C4-2B (cell line): ENCODE results near the gene PLXDC2.

Experiments used
- H3K27ac ChIP-seq: fragments of 450-650 bp; 2 replicates; pipeline ENCODE4 v1.5.1; 2017
- ZFX ChIP-seq: fragments of 450-650 bp; IDR thresholded peaks from 2 replicates; pipeline ENCODE4 v1.6.1; 2017
- TF ChIP-seq, protein P1 (sequence below): fragments of 450-650 bp; conservative IDR thresholded peaks from 2 replicates; pipeline ENCODE4 v1.5.1; 2017; ENCODE audit warnings: mild to moderate bottlenecking

Gene PLXDC2

DNA sequence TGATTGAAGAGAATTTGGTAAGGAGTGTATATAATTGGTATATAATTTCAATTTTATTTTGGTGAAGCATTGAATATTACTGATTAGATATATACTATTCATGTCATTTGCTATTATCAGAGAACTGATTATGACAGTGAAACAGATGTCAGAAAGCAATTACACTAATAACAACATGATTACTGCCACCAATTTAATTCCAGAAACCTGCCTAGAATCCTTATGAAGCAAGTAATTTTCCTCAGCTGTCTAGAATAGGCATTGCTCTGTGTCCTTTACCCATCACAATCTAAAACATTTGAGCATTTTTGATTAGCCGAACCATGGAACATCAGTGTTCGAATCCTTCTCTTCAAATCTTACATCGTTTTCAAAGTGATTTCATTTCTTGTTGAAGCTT is 24.5 kb downstream of the PLXDC2 start:
- no peak overlapping the region for H3K27ac ChIP-seq
- no peak for TF ChIP-seq ZFX
- TF ChIP-seq, protein P1, sequence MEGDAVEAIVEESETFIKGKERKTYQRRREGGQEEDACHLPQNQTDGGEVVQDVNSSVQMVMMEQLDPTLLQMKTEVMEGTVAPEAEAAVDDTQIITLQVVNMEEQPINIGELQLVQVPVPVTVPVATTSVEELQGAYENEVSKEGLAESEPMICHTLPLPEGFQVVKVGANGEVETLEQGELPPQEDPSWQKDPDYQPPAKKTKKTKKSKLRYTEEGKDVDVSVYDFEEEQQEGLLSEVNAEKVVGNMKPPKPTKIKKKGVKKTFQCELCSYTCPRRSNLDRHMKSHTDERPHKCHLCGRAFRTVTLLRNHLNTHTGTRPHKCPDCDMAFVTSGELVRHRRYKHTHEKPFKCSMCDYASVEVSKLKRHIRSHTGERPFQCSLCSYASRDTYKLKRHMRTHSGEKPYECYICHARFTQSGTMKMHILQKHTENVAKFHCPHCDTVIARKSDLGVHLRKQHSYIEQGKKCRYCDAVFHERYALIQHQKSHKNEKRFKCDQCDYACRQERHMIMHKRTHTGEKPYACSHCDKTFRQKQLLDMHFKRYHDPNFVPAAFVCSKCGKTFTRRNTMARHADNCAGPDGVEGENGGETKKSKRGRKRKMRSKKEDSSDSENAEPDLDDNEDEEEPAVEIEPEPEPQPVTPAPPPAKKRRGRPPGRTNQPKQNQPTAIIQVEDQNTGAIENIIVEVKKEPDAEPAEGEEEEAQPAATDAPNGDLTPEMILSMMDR, result no peak

DNA sequence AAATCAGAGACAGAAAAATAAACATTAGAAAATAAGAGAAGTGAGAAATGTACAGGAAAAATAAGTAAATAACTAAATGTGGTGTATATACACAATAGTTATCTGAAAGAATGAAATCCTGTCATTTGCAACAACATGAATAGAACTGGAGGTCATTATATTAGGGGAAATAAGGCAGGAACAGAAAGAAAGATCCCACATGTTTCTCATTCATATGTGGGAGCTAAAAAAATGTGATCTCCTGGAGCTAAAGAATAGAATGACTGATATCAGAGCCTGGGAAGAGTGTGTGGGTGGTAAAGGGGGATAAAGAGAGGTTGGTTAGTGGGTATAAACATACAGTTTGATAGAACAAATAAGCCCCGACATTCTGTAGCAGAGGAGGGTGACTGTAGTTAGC is 27.3 kb downstream of the PLXDC2 start:
- no peak for TF ChIP-seq ZFX
- TF ChIP-seq, protein P1, result no peak
- no peak overlapping the region for H3K27ac ChIP-seq

GRCh38 chr10:19845503-19846368 is 29.5 kb downstream of the PLXDC2 start:
- TF ChIP-seq, protein P1, result no peak
- no peak for TF ChIP-seq ZFX
- H3K27ac ChIP-seq, result no peak overlapping the region

DNA sequence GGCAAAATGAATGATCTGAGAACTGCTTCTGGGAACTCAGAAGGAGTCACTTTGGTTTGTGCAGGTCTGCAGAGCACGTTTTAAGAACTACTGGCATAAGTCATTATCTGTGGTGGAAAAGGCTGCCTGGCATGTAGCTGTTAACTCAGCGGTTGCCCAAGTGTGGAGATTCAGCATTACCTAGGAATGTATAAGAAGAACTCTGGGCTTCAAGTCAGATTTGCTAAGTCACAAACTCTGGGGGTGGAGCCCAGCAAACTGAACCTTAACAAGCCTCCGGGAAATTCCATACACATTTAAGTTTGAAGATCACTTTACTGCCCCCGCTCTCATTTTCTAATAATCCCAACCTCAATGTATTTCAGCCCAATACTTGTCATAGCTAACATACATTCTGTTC is 31.1 kb downstream of the PLXDC2 start:
- TF ChIP-seq, protein P1, result no peak
- no peak for TF ChIP-seq ZFX
- H3K27ac ChIP-seq, result no peak overlapping the region

GRCh38 chr10:19848226-19848985 is 32.2 kb downstream of the PLXDC2 start:
- no peak for TF ChIP-seq ZFX
- TF ChIP-seq, protein P1, result no peak
- no peak overlapping the region for H3K27ac ChIP-seq

GRCh38 chr10:19853831-19854230 is 37.6 kb downstream of the PLXDC2 start:
- no peak overlapping the region for H3K27ac ChIP-seq
- TF ChIP-seq ZFX, result no peak
- TF ChIP-seq, protein P1, result no peak

- TF ChIP-seq, protein P1, result no peak
- no peak for TF ChIP-seq ZFX
- H3K27ac ChIP-seq, result no peak overlapping the region
Measured at GRCh38 chr10:19857876-19858275, 41.6 kb downstream of the PLXDC2 start.
